Ectodermal cell (in vitro differentiated cells): ENCODE measurements around the gene PAPOLG. TPM values are rescaled to one million over a fixed set of nuclear protein-coding genes. Genes with fewer than 3 reads are reported as not detected.

Source experiments
- H3K27ac ChIP-seq: 2 replicates; pipeline ENCODE4 v1.7.0; 2013; ENCODE audit warnings: mild to moderate bottlenecking, low read depth, low read length; ENCODE audit not compliant: insufficient read depth, poor library complexity, severe bottlenecking
- H3K27me3 ChIP-seq: 2 replicates; pipeline ENCODE4 v1.7.0; 2013; ENCODE audit warnings: mild to moderate bottlenecking, low read length; ENCODE audit not compliant: insufficient read depth, control insufficient read depth, poor library complexity, severe bottlenecking
- H3K36me3 ChIP-seq: one replicate; pipeline ENCODE4 v1.7.0; 2013; ENCODE audit warnings: low read length; ENCODE audit not compliant: control insufficient read depth, insufficient read depth
- H3K4me1 ChIP-seq: one replicate; pipeline ENCODE4 v1.7.0; 2013; ENCODE audit warnings: low read length; ENCODE audit not compliant: control insufficient read depth, insufficient read depth
- H3K4me3 ChIP-seq: 2 replicates; pipeline ENCODE4 v1.7.0; 2013; ENCODE audit warnings: low read depth, low read length, control low read depth; ENCODE audit not compliant: insufficient read depth
- H3K9me3 ChIP-seq: 2 replicates; pipeline ENCODE4 v1.7.0; 2013; ENCODE audit warnings: mild to moderate bottlenecking, low read length, moderate library complexity; ENCODE audit not compliant: control insufficient read depth
- WGBS, 2 experiments: methylation state at CpG; one replicate each; pipeline ENCODE4 v1.1.7; 2013; ENCODE audit warnings: missing lambda C conversion rate in 2 of 2; 5-methylcytosine and 5-hydroxymethylcytosine counted together
- polyA plus RNA-seq, 4 experiments: library from polyadenylated mRNA; stranded (reverse); fragments of 50-300 nt; gene quantifications; one replicate each; pipeline ENCODE4 v1.2.3, GENCODE V29; 2013

The PAPOLG gene
- 24.4 TPM for polyA plus RNA-seq (2013, experiment 1 of 4)
- 23.9 TPM for polyA plus RNA-seq (2013, experiment 2 of 4)
- polyA plus RNA-seq (2013, experiment 3 of 4): 20.7 TPM
- polyA plus RNA-seq (2013, experiment 4 of 4): 24.4 TPM

GRCh38 chr2:60756097-60757087, at the start of gene PAPOLG:
TSS of gene PAPOLG (plus strand) at chr2:60756268. CDS start at chr2:60756479, 211 bp downstream.
- WGBS, 2 experiments: 0% methylated on average over 57 to 58 of the region's 58 CpGs

GRCh38 chr2:60707750-60708371, 48.2 kb upstream of the PAPOLG start:
- Histone ChIP-seq H3K27ac (no peak overlapping the region), H3K9me3 (no peaks in the 10 kb centered on the region), H3K4me1 (no peaks in the 10 kb centered on the region), H3K27me3 (no peaks in the 10 kb centered on the region), H3K4me3 (no peak overlapping the region), H3K36me3 (no peaks in the 10 kb centered on the region)
- 70 to 71% methylated on average over 11 of the region's 11 CpGs for WGBS, 2 experiments

More at GRCh38 chr2:60756097-60757087, at the start of gene PAPOLG:
- peaks cover 8% of the 10 kb centered on the region for H3K36me3 ChIP-seq
- peak within 1 kb of the TSS; percentile 89 for H3K27ac ChIP-seq
- no peaks in the 10 kb centered on the region for H3K27me3 ChIP-seq
- H3K4me3 ChIP-seq: peak within 1 kb of the TSS; percentile 95
- no peaks in the 10 kb centered on the region for H3K9me3 ChIP-seq
- H3K4me1 ChIP-seq: peaks cover 4% of the 10 kb centered on the region

- no peak overlapping the region for H3K4me3 ChIP-seq
- no peaks in the 10 kb centered on the region for H3K27me3 ChIP-seq
- no peaks in the 10 kb centered on the region for H3K4me1 ChIP-seq
- WGBS, 2 experiments: 85 to 90% methylated on average over 7 of the region's 7 CpGs
- H3K9me3 ChIP-seq: no peaks in the 10 kb centered on the region
- H3K36me3 ChIP-seq: no peaks in the 10 kb centered on the region
- no peak overlapping the region for H3K27ac ChIP-seq
Measured at GRCh38 chr2:60708630-60709320, 47.3 kb upstream of the PAPOLG start.

DNA sequence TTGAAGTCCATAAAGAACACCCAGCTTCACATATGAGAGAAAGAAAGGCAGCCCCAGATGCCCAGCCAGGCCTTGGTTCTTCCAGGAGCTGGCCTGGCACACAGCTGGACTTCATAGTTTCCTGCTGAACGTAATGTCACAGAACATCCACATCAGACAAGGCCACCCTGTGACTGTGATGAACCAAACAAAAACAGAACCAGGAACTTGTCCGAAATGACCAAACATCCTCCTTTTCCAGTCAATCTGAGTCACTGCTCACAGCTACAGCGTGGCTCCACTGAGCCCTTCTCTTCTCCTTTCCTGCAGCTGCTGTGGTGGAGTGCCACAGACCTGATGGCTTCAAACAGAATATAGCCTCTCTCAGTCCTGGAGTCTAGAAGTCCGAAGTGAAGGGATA, 45.4 kb upstream of the PAPOLG start:
- H3K4me3 ChIP-seq: no peak overlapping the region
- no peak overlapping the region for H3K27ac ChIP-seq
- H3K4me1 ChIP-seq: no peaks in the 10 kb centered on the region
- H3K36me3 ChIP-seq: no peaks in the 10 kb centered on the region
- no peaks in the 10 kb centered on the region for H3K27me3 ChIP-seq
- no peaks in the 10 kb centered on the region for H3K9me3 ChIP-seq
- 89 to 91% methylated on average over 4 of the region's 4 CpGs for WGBS, 2 experiments

GRCh38 chr2:60715561-60715960, 40.5 kb upstream of the PAPOLG start:
- no peaks in the 10 kb centered on the region for H3K36me3 ChIP-seq
- WGBS, 2 experiments: 90 to 97% methylated on average over 4 of the region's 4 CpGs
- H3K27me3 ChIP-seq: no peaks in the 10 kb centered on the region

DNA sequence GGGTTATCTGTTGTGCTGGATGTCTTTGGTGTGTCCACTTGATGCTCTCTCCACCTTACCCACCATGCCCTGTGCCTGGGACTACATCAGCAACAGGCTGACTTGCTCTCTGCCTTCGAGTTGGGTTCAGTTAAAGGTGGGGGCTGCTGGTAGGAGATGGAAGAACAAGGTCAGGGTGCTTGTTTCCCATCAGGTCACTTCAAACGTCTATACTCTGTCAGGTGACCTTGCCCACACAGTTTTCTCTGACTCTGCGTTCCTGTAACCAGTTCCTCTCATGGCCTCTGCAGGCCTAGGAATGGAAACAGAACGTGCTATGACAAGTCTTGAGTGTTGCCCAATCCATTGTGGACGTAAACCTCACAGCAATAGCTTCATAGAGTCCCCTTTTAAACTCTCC, 38.4 kb upstream of the PAPOLG start:
- Histone ChIP-seq H3K27me3 (no peaks in the 10 kb centered on the region), H3K4me3 (no peak overlapping the region), H3K4me1 (no peaks in the 10 kb centered on the region), H3K9me3 (no peaks in the 10 kb centered on the region), H3K27ac (no peak overlapping the region), H3K36me3 (no peaks in the 10 kb centered on the region)
- WGBS, 2 experiments: 83 to 86% methylated on average over 5 of the region's 5 CpGs

More at GRCh38 chr2:60715561-60715960, 40.5 kb upstream of the PAPOLG start:
- Histone ChIP-seq H3K9me3 (no peaks in the 10 kb centered on the region), H3K4me1 (no peaks in the 10 kb centered on the region), H3K4me3 (no peak overlapping the region), H3K27ac (no peak overlapping the region)

GRCh38 chr2:60719331-60719730, 36.7 kb upstream of the PAPOLG start:
- 86 to 90% methylated on average over 6 to 7 of the region's 7 CpGs for WGBS, 2 experiments
- no peaks in the 10 kb centered on the region for H3K9me3 ChIP-seq

GRCh38 chr2:60725466-60725865, 30.6 kb upstream of the PAPOLG start:
- Histone ChIP-seq H3K27ac (no peak overlapping the region), H3K36me3 (no peaks in the 10 kb centered on the region), H3K27me3 (no peaks in the 10 kb centered on the region), H3K4me1 (no peaks in the 10 kb centered on the region), H3K4me3 (no peak overlapping the region), H3K9me3 (no peaks in the 10 kb centered on the region)
- 76 to 83% methylated on average over 3 to 4 of the region's 4 CpGs for WGBS, 2 experiments

More at GRCh38 chr2:60719331-60719730, 36.7 kb upstream of the PAPOLG start:
- H3K4me3 ChIP-seq: no peak overlapping the region
- H3K4me1 ChIP-seq: no peaks in the 10 kb centered on the region
- no peaks in the 10 kb centered on the region for H3K36me3 ChIP-seq
- H3K27ac ChIP-seq: no peak overlapping the region
- H3K27me3 ChIP-seq: no peaks in the 10 kb centered on the region

DNA sequence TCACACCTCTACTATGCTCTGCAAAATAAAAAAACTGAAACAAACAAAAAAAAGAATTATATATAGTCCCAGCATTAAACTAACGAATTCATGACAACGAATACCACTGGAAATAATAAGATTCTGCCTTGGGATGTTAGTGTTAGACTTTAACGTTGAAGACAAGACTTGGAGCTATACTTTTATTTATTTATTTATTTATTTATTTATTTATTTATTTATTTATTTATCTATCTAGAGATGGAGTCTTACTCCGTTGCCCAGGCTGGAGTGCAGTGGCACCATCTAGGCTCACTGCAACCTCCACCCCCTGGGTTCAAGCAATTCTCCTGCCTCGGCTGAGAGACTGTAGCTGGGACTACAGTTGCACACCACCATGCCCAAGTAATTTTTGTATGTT, 27.2 kb upstream of the PAPOLG start:
- H3K27me3 ChIP-seq: no peaks in the 10 kb centered on the region
- no peak overlapping the region for H3K27ac ChIP-seq
- H3K9me3 ChIP-seq: no peaks in the 10 kb centered on the region
- WGBS, 2 experiments: 82 to 98% methylated on average over 2 to 4 of the region's 5 CpGs
- H3K4me1 ChIP-seq: no peaks in the 10 kb centered on the region
- H3K4me3 ChIP-seq: no peak overlapping the region
- H3K36me3 ChIP-seq: no peaks in the 10 kb centered on the region
